HG02943 (cell line): ENCODE data around the gene ADAM19.
"Not testable (repeated sequence)": the region's sequence is repeated elsewhere in the genome, so short reads cannot be mapped to it uniquely, and the experiment has no call there.

Source experiments
- ATAC-seq: cut with Tn5 transposase; IDR thresholded peaks from one replicate; pipeline ENCODE4 v1.9.1; 2021; ENCODE audit warnings: mild to moderate bottlenecking, low read depth, moderate library complexity; ENCODE audit not compliant: unreplicated experiment

The ADAM19 gene

GRCh38 chr5:157491471-157491995, 84.0 kb downstream of the ADAM19 start:
- no peak for ATAC-seq

DNA sequence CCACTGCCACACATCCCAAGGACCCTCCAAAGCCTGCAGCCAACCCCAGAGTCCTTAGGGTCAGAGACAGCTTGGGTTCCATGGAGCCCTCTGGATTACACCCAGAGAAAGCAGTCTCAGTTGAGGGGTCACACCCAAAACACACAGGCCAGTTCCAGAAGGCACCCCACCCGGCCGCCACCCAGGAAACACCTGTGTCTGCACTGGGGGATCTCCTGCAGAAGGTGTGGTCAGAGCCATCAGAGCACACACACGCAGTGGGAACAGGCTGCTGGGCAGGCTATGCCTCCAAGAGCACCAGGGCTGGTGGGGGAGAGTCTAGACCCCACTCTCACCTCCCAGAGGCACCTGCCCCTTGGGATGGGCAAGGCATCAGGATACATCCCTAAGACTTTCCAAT, 88.2 kb downstream of the ADAM19 start:
- ATAC-seq, result no peak

DNA sequence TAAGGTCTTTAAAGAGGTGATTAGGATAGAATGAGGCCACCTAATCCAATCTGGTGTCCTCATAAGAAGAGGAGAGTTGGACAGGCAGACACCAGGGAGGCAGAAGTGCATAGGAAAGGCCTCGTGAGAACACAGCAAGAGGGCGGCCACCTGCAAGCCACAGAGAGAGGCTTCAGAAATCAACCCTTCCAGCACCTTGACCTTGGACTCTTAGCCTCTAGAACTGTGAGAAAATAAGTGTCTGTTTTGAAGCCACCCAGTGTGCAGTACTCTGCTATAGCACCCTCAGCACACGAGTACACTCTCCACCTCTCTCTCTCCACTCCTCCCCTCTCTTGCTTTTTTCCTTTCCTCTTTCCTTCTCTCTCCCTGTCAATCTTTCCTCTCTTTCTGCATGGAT, 88.7 kb downstream of the ADAM19 start:
- no peak for ATAC-seq

DNA sequence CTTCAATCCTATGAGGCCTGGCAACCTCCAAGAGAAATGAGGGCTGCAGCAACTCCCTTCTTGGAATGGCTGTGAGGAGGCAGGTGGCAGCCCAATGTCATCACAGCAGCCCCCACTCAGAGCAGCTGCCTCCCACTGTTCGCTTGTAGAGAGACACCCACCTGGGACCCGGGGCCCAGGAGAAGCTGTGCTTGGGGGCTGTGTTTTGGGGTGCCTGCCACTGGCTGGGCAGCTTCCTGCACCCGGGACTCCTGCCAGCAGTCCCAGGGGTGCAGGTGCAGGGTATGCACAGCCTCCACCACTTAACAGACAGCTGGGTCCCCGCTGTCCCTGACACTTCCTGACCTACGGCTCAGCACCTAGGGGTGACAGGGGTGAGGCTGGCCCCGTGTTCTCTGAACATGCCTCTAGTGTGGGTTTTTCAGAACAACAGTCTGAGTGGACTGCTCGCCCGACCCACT, 89.3 kb downstream of the ADAM19 start:
- no peak for ATAC-seq

DNA sequence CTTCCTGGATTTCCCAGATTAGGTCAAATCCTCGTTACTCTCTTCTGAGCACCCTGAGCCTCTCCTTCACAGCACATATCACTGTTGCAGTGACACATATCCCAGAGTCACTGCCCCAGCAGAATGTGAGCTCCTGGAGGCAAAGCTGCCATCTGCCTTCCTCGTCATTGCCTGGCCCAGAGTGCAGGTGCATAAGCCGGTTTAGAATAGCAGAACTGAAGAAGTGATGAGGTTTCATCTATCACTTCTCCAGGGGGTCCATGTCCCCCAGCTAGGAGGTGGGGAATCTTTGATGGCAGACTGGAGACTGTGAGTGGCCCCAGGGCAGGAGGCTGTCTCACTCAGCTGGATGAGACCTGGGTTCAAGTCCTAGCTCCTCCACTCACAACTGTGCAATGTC, 89.8 kb downstream of the ADAM19 start:
- ATAC-seq, result no peak

- ATAC-seq, result no peak
These were observed 90.2 kb downstream of the ADAM19 start for GRCh38 chr5:157485340-157485739.

- ATAC-seq, result no peak
These were observed 90.8 kb downstream of the ADAM19 start for GRCh38 chr5:157484768-157485167.

DNA sequence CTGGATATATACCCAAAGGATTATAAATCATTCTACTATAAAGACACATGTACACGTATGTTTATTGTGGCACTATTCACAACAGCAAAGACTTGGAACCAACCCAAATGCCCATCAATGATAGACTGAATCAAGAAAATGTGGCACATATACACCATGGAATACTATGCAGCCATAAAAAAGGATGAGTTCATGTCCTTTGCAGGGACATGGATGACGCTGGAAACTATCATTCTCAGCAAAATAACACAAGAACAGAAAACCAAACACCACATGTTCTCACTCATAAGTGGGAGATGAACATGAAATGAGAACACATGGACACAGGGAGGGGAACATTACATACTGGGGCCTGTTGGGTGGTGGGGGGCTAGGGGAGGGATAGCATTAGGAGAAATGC, 92.9 kb downstream of the ADAM19 start:
- ATAC-seq, result not testable (repeated sequence)

GRCh38 chr5:157481666-157482065, 93.9 kb downstream of the ADAM19 start:
- ATAC-seq, result no peak

DNA sequence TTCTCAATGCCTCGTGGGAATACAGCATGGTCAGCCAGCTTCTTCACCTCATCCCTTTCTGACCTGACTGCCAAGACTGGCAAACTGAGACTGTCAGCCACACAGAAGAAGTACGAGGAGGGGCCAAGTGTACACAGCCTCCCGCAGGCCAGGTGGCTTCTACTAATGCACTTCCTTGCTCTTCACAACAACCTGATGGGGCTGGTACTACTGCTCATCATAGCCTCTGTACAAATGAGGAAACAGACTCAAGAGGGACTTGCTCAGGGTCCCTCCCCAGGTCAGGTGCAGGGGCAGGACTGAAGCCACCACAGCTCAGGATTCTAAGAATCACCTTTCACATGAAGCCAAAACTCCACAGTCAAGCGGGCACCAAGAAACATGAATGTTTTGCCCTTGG, 94.3 kb downstream of the ADAM19 start:
- ATAC-seq, result no peak

- no peak for ATAC-seq
These were observed 95.7 kb downstream of the ADAM19 start for GRCh38 chr5:157479612-157480510.

DNA sequence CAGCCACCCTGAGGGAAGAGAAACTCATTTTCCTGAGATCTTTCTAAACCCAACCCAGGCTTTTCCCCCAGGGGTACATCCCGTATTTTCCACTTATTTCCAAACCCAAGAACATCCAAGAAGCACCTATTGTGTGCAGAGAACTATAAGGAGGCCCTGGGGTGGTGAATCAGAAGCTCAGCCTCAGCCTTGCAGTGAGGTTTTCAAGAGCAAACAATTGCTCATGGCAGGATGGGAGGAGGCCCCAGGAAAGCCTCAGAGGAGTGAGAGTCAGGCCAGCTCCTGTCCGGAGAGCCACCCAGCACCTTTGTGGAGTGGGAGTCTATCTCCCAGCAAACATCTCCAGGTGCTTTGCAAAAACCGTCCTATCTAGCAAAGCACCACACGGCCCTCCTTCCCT, 96.4 kb downstream of the ADAM19 start:
- ATAC-seq, result no peak

DNA sequence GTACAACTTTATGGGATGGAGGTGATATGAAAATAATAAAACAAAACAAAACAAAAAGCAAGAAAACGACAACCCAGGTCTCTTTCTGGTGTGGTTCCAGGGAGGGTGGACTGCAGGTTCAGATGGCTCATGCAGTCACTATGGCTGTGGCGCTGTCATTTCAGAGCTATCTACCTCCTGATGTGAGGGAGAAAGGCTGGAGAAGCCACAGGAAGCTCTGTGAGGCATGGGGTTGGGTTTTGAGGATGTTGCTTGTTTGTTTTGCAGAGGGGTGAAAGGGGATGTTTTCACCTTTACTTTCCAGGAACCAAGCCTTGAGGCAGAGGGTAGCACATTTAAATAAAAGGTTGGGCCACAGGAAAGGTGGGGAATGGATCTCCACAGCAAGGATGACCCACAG, 96.8 kb downstream of the ADAM19 start:
- no peak for ATAC-seq

DNA sequence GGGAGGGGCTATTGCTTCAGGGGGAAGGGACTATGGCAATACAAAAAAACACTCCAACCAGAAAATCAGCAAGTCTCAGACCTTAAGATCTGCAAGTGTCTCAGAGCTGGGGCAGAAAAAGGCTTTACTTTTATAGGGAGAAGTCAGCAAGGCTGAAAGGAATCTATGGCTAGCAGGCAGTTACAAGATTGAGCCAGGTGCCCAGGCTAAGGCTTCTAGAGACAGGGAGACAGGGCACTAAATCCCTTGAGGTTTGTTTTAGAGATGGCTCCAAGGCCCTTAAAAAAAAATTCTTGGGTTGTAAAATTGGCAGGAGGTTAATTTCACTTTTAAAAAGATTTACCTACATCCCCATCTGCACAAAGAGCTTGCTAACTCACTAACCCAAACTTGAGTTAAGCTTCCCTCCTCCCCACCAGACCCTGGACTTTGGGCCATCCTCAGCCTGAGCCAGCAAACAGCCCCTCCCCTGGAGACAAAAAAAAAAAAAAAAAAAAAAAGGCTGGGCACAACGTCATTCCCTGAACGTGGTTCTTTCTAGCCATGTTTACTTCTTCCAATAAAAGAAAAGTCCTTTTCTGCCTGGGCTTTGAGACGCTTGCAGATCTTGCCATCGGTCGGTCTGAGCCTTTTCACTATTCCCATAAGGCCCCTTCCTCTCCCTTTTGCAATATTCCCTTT, 97.6 kb downstream of the ADAM19 start:
- no peak for ATAC-seq

DNA sequence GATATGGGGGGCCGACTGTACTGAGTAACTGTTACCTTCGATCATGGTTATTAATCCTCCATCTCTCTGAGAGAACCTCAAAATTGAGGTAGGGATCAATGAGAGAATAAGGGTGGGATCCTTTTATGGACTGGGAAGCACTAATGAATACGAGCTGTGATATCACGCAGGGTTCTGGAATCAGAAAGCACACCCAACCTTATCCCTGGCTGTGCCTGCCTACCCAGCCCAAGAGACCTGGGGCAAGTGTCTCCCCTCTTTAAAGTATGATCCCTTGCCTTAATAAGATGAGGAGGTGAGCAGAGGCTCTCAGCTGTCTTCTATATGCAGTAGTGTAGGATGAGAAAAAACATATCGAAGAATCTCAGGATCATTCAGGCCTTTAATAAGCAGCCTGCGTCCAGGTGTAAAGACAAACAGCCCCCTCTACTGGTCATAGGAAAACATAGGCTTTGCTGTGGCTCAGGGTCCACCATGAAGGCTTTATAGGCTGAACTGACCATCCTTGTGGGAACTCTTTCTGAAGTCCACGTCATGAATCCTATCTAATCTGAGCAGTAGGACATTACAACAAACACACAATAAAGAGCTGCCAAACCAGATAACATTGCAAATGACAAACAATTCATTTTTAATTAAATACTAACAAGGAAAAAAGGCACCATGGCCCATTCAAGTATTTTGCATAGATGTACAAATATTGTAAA, 98.7 kb downstream of the ADAM19 start:
- ATAC-seq, result no peak

- ATAC-seq, result no peak
These were observed 100.1 kb downstream of the ADAM19 start for GRCh38 chr5:157475432-157475831.

DNA sequence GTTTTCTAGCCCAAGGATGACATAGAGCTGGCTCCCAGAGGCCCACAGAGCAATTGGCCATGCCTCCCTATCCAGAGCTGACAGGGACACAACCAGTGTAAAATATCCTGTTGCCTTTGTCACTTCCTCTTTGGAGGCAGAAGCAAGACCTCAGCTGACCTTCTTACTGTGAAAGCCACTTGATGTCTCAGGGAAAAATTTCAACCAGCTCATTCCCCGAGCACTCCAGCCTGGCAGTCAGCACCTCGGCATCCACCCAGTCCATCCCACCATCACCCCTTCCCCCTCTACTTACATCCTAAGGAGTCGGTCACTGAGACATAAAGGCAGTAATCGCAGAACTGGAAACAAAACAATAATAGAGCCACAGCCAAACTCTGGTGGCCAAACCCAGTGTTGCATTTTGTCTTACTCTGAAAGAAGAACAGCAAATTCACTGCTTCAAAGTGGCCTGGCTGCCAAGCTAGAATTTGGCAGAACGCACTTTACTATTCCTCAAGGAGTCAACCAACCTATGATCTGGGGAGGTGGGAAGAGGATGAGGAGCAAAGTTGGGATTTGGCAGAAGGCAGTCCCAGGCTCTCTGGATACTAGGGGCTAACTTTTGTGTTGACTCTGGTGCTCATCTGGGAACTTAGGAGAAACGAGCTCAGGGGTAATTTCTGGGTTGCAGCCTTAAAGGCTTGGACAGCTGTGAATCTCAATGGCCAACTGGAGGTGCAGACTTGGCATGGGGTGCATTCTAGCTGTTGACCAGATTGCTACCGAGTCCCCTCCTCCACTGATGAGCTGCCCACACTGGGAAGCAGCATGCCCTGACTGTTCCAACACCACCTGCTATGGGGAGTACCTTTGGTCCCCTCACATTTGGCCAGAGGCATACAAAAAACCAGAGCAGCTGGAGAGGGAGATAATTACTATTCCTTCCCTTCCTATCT, 101.9 kb downstream of the ADAM19 start:
- ATAC-seq, result no peak

- no peak for ATAC-seq
These were observed 103.9 kb downstream of the ADAM19 start for GRCh38 chr5:157471709-157472108.

DNA sequence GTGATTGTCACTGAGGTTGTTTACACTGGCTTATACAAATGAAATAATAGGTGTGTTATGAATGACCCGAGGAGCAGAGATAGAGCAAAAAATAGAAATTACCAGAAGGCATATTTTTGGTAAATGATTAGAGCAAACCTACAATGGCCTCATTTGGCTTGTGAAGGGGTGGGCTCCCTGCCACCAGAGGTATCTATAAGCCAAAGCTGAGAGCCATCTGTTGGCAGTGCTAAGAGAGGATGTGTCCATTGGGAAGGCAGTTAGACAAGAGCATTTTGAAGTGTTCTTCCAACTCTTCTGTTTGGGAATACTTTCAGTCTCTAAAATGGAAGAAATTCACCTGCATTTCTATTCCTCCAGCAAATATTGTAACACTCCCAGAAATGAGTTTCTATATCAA, 104.9 kb downstream of the ADAM19 start:
- ATAC-seq, result no peak

- ATAC-seq, result no peak
These were observed 105.9 kb downstream of the ADAM19 start for GRCh38 chr5:157469687-157470086.
